Neural progenitor cell (in vitro differentiated cells): ENCODE data around the gene GASK1A.

Experiments used
- CTCF ChIP-seq: fragments of 200-600 bp; sonication (generic); IDR thresholded peaks from 2 replicates; pipeline ENCODE4 v1.5.1; 2017; ENCODE audit warnings: antibody characterized with exemption, mild to moderate bottlenecking
- EZH2 ChIP-seq: fragments of 200-600 bp; sonication (generic); IDR thresholded peaks from 2 replicates; pipeline ENCODE4 v1.6.1; 2017; ENCODE audit warnings: antibody characterized with exemption, mild to moderate bottlenecking, moderate library complexity
- EZH2phosphoT487 ChIP-seq: fragments of 200-600 bp; sonication (generic); IDR thresholded peaks from 2 replicates; pipeline ENCODE4 v1.6.1; 2017; ENCODE audit warnings: antibody characterized with exemption

- TF ChIP-seq CTCF (no peak), EZH2phosphoT487 (no peak), EZH2 (no peak)
These were observed 100.6 kb downstream of the GASK1A start for GRCh38 chr3:43079536-43080332.
